A549 (cell line): ENCODE data around the gene SLC16A12. TPM values are rescaled to one million over a fixed set of nuclear protein-coding genes. Genes with fewer than 3 reads are reported as not detected.
A peak's percentile ranks its signal among the peaks of the same experiment; 100 is the strongest.

ENCODE experiments used
- ATAC-seq, 2 experiments: fragments of 200-7000 bp in 1 of 2; fragments of >200 bp in 1 of 2; cut with Nextera tagmentation in 1 of 2; cut with Tn5 transposase in 1 of 2; 3 replicates each; pipeline versions ENCODE4 v1.8.0 to v1.9.1; 2018 to 2020; ENCODE audit warnings: mild to moderate bottlenecking in 1 of 2, moderate library complexity in 1 of 2
- CTCF ChIA-PET: fragments of 300-600 bp; sonication (Branson Sonifier 250); formaldehyde crosslinking; extraction: SDS; loops from one replicate; lab custom pipeline; 2021; ENCODE audit warnings: antibody characterized with exemption, inconsistent platforms; lab: Yijun Ruan, JAX
- POLR2A ChIA-PET: fragments of 350-600 bp; formaldehyde crosslinking; extraction: SDS; loops from one replicate; lab custom pipeline; 2021; ENCODE audit warnings: antibody characterized with exemption, inconsistent platforms; lab: Yijun Ruan, JAX
- DNase-seq, 2 experiments: peaks; one replicate each; pipeline versions ENCODE4 v3.0.0 to v3.0.0-alpha.2; 2011 to 2016; ENCODE audit warnings: low read depth in 1 of 2, low spot score in 1 of 2
- FAIRE-seq: peaks from 2 replicates; lab custom pipeline; 2011; peaks lifted over from hg19 to GRCh38; lab: Jason Lieb, UNC
- H3K27ac ChIP-seq, 2 experiments: fragments of >200 bp; sonication (Bioruptor Twin); formaldehyde crosslinking; 3 replicates each; pipeline ENCODE4 v1.5.1; 2016 to 2017
- H3K4me1 ChIP-seq: fragments of >200 bp; sonication (Bioruptor Twin); formaldehyde crosslinking; 3 replicates; pipeline ENCODE4 v1.6.1; 2016
- H3K4me2 ChIP-seq: fragments of >200 bp; sonication (Bioruptor Twin); formaldehyde crosslinking; 3 replicates; pipeline ENCODE4 v1.6.1; 2016
- H3K4me3 ChIP-seq: fragments of >200 bp; sonication (Bioruptor Twin); formaldehyde crosslinking; 3 replicates; pipeline ENCODE4 v1.5.1; 2016
- H3K9me3 ChIP-seq: fragments of >200 bp; sonication (Bioruptor Twin); formaldehyde crosslinking; 3 replicates; pipeline ENCODE4 v1.6.1; 2016
- BHLHE40 ChIP-seq: IDR thresholded peaks from 2 replicates; pipeline ENCODE4 v1.6.1; 2012; ENCODE audit warnings: low read depth, low read length, inconsistent platforms
- CBX8 ChIP-seq: fragments of 200-600 bp; sonication (generic); IDR thresholded peaks from 2 replicates; pipeline ENCODE4 v1.6.1; 2016
- CEBPB ChIP-seq, 2 experiments: fragments of >200 bp in 1 of 2; sonication (Bioruptor Twin) in 1 of 2; formaldehyde crosslinking in 1 of 2; IDR thresholded peaks; 2 replicates each; pipeline ENCODE4 v1.6.1; 2012 to 2016
- CHD2 ChIP-seq: fragments of 150-350 bp; IDR thresholded peaks from 2 replicates; pipeline ENCODE4 v1.6.1; 2014; ENCODE audit warnings: low read length; ENCODE audit not compliant: partially characterized antibody
- EP300 ChIP-seq, 2 experiments: fragments of >200 bp; sonication (Bioruptor Twin); formaldehyde crosslinking; IDR thresholded peaks; 2 replicates in 1 of 2; 3 replicates in 1 of 2; pipeline ENCODE4 v1.6.1; 2016 to 2017
- GATA3 ChIP-seq: IDR thresholded peaks from 2 replicates; pipeline ENCODE4 v1.6.1; 2012; ENCODE audit warnings: borderline replicate concordance
- HOXB5 ChIP-seq: fragments of 250-450 bp; sonication (Bioruptor Pico); IDR thresholded peaks from 2 replicates; pipeline ENCODE4 v1.5.0; 2020; ENCODE audit warnings: mild to moderate bottlenecking, moderate library complexity
- KDM1A ChIP-seq: fragments of 200-600 bp; sonication (generic); IDR thresholded peaks from 2 replicates; pipeline ENCODE4 v1.6.1; 2016; ENCODE audit warnings: low read depth, mild to moderate bottlenecking
- MAFK ChIP-seq: fragments of 450-650 bp; IDR thresholded peaks from 2 replicates; pipeline ENCODE4 v1.6.1; 2014; ENCODE audit not compliant: partially characterized antibody
- NR3C1 ChIP-seq: fragments of >200 bp; sonication (Bioruptor Twin); formaldehyde crosslinking; IDR thresholded peaks from 3 replicates; pipeline ENCODE4 v1.6.1; 2017
- POLR2AphosphoS2 ChIP-seq: conservative IDR thresholded peaks from 2 replicates; pipeline ENCODE4 v1.6.1; 2012; ENCODE audit warnings: low read length, improper control_type of control experiment, inconsistent platforms
- RAD21 ChIP-seq, 2 experiments: fragments of >200 bp in 1 of 2; sonication (Bioruptor Twin) in 1 of 2; formaldehyde crosslinking in 1 of 2; IDR thresholded peaks in 1 of 2; conservative IDR thresholded peaks in 1 of 2; 2 replicates in 1 of 2; 3 replicates in 1 of 2; pipeline ENCODE4 v1.6.1; 2012 to 2018; ENCODE audit warnings: inconsistent platforms in 1 of 2
- SMC3 ChIP-seq: fragments of >200 bp; sonication (Bioruptor Twin); formaldehyde crosslinking; IDR thresholded peaks from 3 replicates; pipeline ENCODE4 v1.6.1; 2018; ENCODE audit warnings: inconsistent platforms
- WGBS: methylation state at CpG from one replicate; pipeline ENCODE4 v1.1.6; 2017; ENCODE audit errors: missing lambda C conversion rate; 5-methylcytosine and 5-hydroxymethylcytosine counted together
- polyA plus RNA-seq, 4 experiments: library from polyadenylated mRNA; depleted of rRNA in 3 of 4; stranded (reverse); fragments of >200 nt; fragmentation: RNase III in 1 of 4; extraction: RNeasy Plus Mini Kit Qiagen cat#74134 plus additional on column Dnase treatment in 1 of 4; gene quantifications; 2 replicates in 3 of 4; 3 replicates in 1 of 4; pipeline ENCODE4 v1.2.3, GENCODE V29; 2011 to 2017
- TF ChIP-seq, protein P1 (sequence below): fragments of >200 bp; sonication (Bioruptor Twin); formaldehyde crosslinking; IDR thresholded peaks from 3 replicates; pipeline ENCODE4 v1.5.1; 2016

Gene SLC16A12
- polyA plus RNA-seq, 2 of the 4 experiments (the other 2 are of a cell fraction), result 0.14 to 0.19 TPM

DNA sequence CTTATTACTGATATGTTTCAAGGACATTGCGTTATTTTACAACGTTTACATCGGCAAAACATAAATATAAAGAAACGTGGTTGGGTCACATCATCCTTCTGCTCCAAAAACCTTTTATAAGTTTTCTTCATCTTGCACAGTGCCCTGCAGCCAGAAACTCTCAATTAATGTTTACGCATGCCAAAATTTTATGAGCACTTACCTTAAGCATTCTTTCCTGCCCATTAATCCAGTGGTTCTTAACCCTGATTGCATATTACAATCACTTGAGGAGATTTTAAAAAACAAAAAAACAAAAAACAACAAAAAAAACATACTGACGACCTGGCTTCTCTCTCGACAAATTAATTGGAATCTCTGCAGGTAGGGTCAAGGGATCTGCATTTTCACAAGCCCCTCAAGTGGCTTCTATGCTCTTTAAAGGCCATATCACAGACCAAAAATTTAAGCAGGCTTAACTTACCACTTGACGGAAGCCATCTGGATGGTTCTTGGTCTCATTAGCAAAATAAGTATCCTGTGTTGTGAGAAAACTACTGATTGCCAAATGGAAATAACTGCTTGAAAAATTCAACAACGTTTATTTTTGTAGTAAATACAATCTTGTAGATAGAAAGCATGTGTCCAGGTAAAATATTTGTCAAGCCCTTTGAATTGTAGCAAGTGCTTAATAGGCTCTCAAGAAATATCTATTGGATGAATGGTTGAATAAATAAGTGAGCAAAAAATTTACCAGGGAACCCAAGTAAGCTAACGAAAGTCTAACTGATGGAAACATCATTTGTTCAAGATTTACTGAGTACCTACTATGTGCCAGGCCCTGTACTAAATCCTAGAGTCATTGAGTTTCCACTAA lies 30.9 kb upstream of the SLC16A12 start:
- H3K4me1 ChIP-seq, result no peaks in the 10 kb centered on the region
- H3K4me3 ChIP-seq, result no peak overlapping the region
- TF ChIP-seq EP300 (IDR thresholded peaks at IDR 0.05) (no peak), NR3C1 (no peak)
- TF ChIP-seq, protein P1, sequence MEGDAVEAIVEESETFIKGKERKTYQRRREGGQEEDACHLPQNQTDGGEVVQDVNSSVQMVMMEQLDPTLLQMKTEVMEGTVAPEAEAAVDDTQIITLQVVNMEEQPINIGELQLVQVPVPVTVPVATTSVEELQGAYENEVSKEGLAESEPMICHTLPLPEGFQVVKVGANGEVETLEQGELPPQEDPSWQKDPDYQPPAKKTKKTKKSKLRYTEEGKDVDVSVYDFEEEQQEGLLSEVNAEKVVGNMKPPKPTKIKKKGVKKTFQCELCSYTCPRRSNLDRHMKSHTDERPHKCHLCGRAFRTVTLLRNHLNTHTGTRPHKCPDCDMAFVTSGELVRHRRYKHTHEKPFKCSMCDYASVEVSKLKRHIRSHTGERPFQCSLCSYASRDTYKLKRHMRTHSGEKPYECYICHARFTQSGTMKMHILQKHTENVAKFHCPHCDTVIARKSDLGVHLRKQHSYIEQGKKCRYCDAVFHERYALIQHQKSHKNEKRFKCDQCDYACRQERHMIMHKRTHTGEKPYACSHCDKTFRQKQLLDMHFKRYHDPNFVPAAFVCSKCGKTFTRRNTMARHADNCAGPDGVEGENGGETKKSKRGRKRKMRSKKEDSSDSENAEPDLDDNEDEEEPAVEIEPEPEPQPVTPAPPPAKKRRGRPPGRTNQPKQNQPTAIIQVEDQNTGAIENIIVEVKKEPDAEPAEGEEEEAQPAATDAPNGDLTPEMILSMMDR, result no peak
- TF ChIP-seq, all 56 proteins: peak for 0
- Histone ChIP-seq H3K27ac (no peak overlapping the region), H3K4me2 (no peak overlapping the region), H3K9me3 (no peaks in the 10 kb centered on the region)
- WGBS, result 38% methylated on average over 10 of the region's 10 CpGs
- no peak for FAIRE-seq
- POLR2A ChIA-PET, result no interaction called here
- no peak for ATAC-seq
- no peak for DNase-seq
- CTCF ChIA-PET, result interaction anchor here (2.4 to 3.0 kb wide), 2 partner anchors 100 to 140 kb away, joined by 10 to 16 read pairs; no protein-coding TSS in a partner anchor

DNA sequence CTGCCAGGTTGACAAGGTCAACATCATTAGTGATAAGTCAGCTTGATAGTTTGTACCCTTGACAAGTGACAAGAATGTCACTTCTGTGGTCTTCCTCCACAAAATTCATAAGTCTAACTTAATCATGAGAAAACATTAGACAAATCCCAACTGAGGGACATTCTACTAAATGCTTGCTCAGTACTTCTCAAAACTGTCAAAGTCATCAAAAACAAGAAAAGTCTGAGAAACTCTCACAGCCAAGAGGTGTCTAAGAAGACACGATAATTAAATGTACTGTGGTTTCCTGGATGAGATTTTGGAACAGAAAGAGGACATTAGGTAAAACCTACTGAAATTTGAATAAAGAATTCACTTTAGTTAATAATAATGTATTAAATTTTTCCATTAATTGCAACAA lies 29.8 kb upstream of the SLC16A12 start:
- ChIA-PET CTCF (interaction anchor here (0.9 to 1.6 kb wide), 13 partner anchors 8 to 162 kb away, joined by 4 to 17 read pairs (median 6); partner anchors contain the start of gene IFIT5), POLR2A (interaction anchor here (0.8 kb wide), 1 partner anchor 99 kb away, joined by 3 read pairs; no protein-coding TSS in a partner anchor)
- WGBS, result 50% methylated on average over 1 of the region's 1 CpG
- no peak for ATAC-seq
- Histone ChIP-seq H3K4me2 (no peak overlapping the region), H3K27ac (no peak overlapping the region), H3K4me3 (no peak overlapping the region), H3K4me1 (no peaks in the 10 kb centered on the region), H3K9me3 (no peaks in the 10 kb centered on the region)
- FAIRE-seq, result no peak
- TF ChIP-seq MAFK (peak; percentile 63), KDM1A (no peak)
- DNase-seq, result no peak

DNA sequence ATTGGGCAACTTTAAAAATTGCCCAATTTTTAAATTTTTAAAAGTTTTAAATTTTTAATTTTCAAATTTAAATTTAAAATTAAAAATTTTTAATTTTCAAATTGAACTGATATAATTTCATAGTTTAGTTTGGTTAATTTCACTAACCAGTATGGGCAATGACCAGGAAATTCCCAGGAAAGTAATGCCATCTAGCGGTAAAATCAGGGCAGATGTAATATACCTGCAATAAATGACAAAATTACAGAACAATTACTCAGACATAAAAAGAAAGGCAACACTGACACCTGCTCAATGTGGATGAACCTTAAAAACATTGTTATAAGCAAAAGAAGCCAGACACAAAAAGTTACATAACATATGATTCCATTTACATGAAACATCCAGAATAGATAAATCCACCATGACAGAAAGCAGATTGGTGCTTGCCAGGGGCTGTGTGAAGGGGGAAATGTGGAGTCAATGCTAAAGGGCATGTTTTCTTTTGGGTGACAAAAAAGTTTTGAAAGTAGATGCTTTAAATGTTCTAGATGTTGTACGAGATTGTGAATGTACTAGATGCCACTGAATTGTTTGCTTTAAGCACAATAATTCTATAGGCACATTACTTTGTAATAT lies 28.6 kb upstream of the SLC16A12 start:
- FAIRE-seq, result no peak
- no peak for TF ChIP-seq GATA3
- peak; percentile 93 to 97 for TF ChIP-seq RAD21 (conservative IDR thresholded peaks at IDR 0.05 in 1 of 2, IDR thresholded peaks at IDR 0.05 in 1 of 2)
- no peak for TF ChIP-seq CBX8
- peak; percentile 96 for TF ChIP-seq SMC3
- TF ChIP-seq, protein P1, result peak; percentile 97
- TF ChIP-seq POLR2AphosphoS2, result no peak
- no peak for TF ChIP-seq BHLHE40
- TF ChIP-seq CEBPB (IDR thresholded peaks at IDR 0.05), result no peak
- TF ChIP-seq CHD2, result no peak
- no peak for TF ChIP-seq HOXB5 (CRISPR knock-in tag)
- peak; percentile 37 for DNase-seq
- 0% methylated on average over 2 of the region's 2 CpGs for WGBS
- Histone ChIP-seq H3K9me3 (no peaks in the 10 kb centered on the region), H3K27ac (no peak overlapping the region), H3K4me3 (no peak overlapping the region), H3K4me2 (no peak overlapping the region), H3K4me1 (no peaks in the 10 kb centered on the region)
- CTCF ChIA-PET, result interaction anchor here (0.6 to 8.5 kb wide), 23 partner anchors 8 to 229 kb away, joined by 3 to 88 read pairs (median 5); partner anchors contain the start of gene IFIT5
- POLR2A ChIA-PET, result no interaction called here
- ATAC-seq, result peak; percentile 73 to 84
